ENCODE results near the gene DPYD. TPM values are rescaled to one million over a fixed set of nuclear protein-coding genes. Genes with fewer than 3 reads are reported as not detected.
"Not testable (repeated sequence)": the region's sequence is repeated elsewhere in the genome, so short reads cannot be mapped to it uniquely, and the experiment has no call there.

DPYD gene
- total and polyA plus RNA-seq, 7 donors: 6.0 to 56.1 (median 40.2) TPM

- DNase-seq: no peak
- Histone ChIP-seq H3K27ac (no peak overlapping the region), H3K4me1 (peaks cover 0 to 20% (median 3%) of the 10 kb centered on the region in 4 donors), H3K4me3 (no peak overlapping the region), H3K36me3 (no peaks in the 10 kb centered on the region), H3K27me3 (no peaks in the 10 kb centered on the region), H3K9me3 (no peaks in the 10 kb centered on the region)
- 9 to 38% methylated on average over 1 of the region's 1 CpG for WGBS, 2 donors
- TF ChIP-seq POLR2AphosphoS5 (IDR thresholded peaks at IDR 0.05): no peak
- TF ChIP-seq POLR2A (IDR thresholded peaks at IDR 0.05): no peak
- TF ChIP-seq EP300 (IDR thresholded peaks at IDR 0.05): no peak
- TF ChIP-seq, protein P1, sequence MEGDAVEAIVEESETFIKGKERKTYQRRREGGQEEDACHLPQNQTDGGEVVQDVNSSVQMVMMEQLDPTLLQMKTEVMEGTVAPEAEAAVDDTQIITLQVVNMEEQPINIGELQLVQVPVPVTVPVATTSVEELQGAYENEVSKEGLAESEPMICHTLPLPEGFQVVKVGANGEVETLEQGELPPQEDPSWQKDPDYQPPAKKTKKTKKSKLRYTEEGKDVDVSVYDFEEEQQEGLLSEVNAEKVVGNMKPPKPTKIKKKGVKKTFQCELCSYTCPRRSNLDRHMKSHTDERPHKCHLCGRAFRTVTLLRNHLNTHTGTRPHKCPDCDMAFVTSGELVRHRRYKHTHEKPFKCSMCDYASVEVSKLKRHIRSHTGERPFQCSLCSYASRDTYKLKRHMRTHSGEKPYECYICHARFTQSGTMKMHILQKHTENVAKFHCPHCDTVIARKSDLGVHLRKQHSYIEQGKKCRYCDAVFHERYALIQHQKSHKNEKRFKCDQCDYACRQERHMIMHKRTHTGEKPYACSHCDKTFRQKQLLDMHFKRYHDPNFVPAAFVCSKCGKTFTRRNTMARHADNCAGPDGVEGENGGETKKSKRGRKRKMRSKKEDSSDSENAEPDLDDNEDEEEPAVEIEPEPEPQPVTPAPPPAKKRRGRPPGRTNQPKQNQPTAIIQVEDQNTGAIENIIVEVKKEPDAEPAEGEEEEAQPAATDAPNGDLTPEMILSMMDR (IDR thresholded peaks at IDR 0.05): no peak
- intact Hi-C loops (cut with DNase I): no loop called here
Observed at GRCh38 chr1:97245682-97246081, 675.2 kb downstream of the DPYD start.

DNA sequence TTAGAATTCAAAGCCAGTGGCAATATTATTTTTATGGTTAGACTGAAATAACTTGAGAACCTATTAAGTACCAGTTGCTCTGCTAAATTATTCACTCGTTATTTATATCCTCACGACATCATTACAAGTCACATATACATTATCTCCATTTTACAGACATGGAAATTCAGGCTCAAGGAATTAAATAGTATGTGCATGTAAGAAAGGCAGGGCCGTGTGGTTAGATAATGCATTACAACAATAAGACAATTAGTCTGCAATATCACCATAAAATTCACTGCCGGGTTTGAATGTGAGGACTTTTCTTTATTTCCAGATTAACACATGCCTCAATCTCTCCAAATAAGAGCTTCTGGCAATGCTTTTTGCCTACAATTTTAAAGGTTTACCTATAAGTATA, 675.8 kb downstream of the DPYD start:
- Histone ChIP-seq H3K27me3 (no peaks in the 10 kb centered on the region), H3K36me3 (no peaks in the 10 kb centered on the region), H3K4me1 (peaks cover 0 to 20% (median 3%) of the 10 kb centered on the region in 4 donors), H3K27ac (no peak overlapping the region), H3K4me3 (no peak overlapping the region), H3K9me3 (no peaks in the 10 kb centered on the region)
- intact Hi-C loops (cut with DNase I): no loop called here
- TF ChIP-seq POLR2A (IDR thresholded peaks at IDR 0.05): no peak
- TF ChIP-seq, protein P1 (IDR thresholded peaks at IDR 0.05): no peak
- no peak for TF ChIP-seq EP300 (IDR thresholded peaks at IDR 0.05)
- no peak for TF ChIP-seq POLR2AphosphoS5 (IDR thresholded peaks at IDR 0.05)
- no peak for DNase-seq
- 45 to 78% methylated on average over 4 of the region's 4 CpGs for WGBS, 2 donors

DNA sequence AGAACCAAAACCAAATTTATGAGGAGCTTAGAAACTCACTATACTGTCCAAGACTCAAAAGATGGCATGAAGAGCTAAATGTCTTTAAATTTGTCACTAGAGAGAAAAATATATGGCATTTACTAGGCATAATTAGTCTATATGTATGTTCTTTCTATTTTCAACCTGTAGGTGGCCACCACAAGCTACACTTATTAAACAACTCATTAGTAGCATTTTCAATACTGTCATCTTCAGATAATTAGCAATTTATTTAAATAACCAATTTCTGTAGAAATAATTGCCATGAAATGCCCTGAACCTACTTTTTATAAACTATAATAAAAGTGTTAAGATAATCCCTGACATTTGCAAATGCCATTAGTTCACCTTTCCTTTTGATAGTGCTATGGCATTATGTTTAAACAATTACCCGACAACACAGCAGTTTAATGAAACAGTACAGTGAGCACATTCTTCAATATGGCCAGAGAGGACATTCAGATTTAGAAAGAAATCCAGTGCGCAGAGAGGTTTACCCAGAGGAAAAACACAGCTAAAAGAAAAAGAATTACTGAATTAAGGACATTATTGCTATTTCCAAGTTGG, 676.8 kb downstream of the DPYD start:
- Histone ChIP-seq H3K4me1 (peaks cover 0 to 20% (median 3%) of the 10 kb centered on the region in 4 donors), H3K9me3 (no peaks in the 10 kb centered on the region), H3K36me3 (no peaks in the 10 kb centered on the region), H3K27ac (no peak overlapping the region), H3K4me3 (no peak overlapping the region), H3K27me3 (no peaks in the 10 kb centered on the region)
- TF ChIP-seq, protein P1 (IDR thresholded peaks at IDR 0.05): peak in 1 of 4 experiments; percentile 24
- no peak for TF ChIP-seq EP300 (IDR thresholded peaks at IDR 0.05)
- 94 to 96% methylated on average over 2 of the region's 2 CpGs for WGBS, 2 donors
- intact Hi-C loops (cut with DNase I): no loop called here
- no peak for DNase-seq

DNA sequence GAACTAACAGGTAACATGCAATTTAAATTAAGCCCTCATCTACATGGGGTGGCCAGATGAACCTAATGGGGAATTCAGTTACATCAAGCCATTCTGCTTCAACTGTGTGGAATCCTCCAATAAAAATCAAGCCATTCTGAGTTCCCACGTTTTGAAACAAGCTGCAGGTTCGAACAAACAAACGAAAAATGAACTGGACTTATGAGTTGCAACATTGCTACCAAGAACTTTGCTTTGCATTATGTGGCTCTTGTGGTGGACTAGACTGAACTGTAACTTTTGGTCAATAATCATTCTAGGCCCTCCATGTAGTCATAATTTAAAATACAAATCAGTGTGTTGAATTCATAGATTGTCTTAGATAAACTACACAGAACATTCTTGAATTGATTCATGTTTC, 682.0 kb downstream of the DPYD start:
- H3K4me3 ChIP-seq: no peak overlapping the region
- H3K27me3 ChIP-seq: no peaks in the 10 kb centered on the region
- TF ChIP-seq POLR2A (IDR thresholded peaks at IDR 0.05) (no peak), POLR2AphosphoS5 (IDR thresholded peaks at IDR 0.05) (no peak), EP300 (IDR thresholded peaks at IDR 0.05) (no peak)
- TF ChIP-seq, protein P1 (IDR thresholded peaks at IDR 0.05): no peak
- no peaks in the 10 kb centered on the region for H3K9me3 ChIP-seq
- H3K36me3 ChIP-seq: peaks cover 0 to 3% (median 0%) of the 10 kb centered on the region in 4 donors
- no peaks in the 10 kb centered on the region for H3K4me1 ChIP-seq
- DNase-seq: no peak
- H3K27ac ChIP-seq: no peak overlapping the region
- intact Hi-C loops (cut with DNase I): no loop called here
- 66 to 79% methylated on average over 3 of the region's 3 CpGs for WGBS, 2 donors

DNA sequence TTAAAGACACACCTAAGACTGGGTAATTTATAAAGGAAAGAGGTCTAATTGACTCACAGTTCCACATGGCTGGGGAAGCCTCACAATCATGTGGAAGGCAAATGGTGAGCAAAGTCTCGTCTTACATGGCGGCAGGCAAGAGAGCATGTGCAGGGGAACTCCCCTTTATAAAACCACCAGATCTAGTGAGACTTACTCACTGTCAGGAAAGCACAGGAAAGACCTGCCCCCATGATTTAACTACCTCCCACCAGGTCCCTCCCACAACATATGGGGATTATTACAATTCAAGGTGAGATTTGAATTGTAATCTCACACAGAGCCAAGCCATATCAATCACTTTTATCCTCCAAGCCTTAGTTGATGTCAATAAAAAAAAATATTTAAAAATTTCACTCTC, 689.5 kb downstream of the DPYD start:
- H3K4me1 ChIP-seq; H3K27ac ChIP-seq; intact Hi-C loops (cut with DNase I); DNase-seq; H3K9me3 ChIP-seq; H3K27me3 ChIP-seq; H3K4me3 ChIP-seq: not testable (repeated sequence)
- 91 to 95% methylated on average over 2 of the region's 2 CpGs for WGBS, 2 donors
- H3K36me3 ChIP-seq: peaks cover 0 to 10% (median 0%) of the 10 kb centered on the region in 4 donors

Measured in sigmoid colon (tissue), 7 donors.